Fibroblast of the conjunctiva (primary cell): ENCODE results near the gene RAB3C.

Source experiments
- DNase-seq: peaks from one replicate; pipeline ENCODE4 v3.0.0-alpha.2; 2010; ENCODE audit warnings: low read depth

Gene RAB3C

GRCh38 chr5:58885260-58885659, 302.4 kb downstream of the RAB3C start:
- no peak for DNase-seq

GRCh38 chr5:58886315-58887207, 303.7 kb downstream of the RAB3C start:
- peak; percentile 54 for DNase-seq

- no peak for DNase-seq
Measured at GRCh38 chr5:58887311-58887710, 304.4 kb downstream of the RAB3C start.

GRCh38 chr5:58887721-58888409, 305.0 kb downstream of the RAB3C start:
- DNase-seq: no peak

DNA sequence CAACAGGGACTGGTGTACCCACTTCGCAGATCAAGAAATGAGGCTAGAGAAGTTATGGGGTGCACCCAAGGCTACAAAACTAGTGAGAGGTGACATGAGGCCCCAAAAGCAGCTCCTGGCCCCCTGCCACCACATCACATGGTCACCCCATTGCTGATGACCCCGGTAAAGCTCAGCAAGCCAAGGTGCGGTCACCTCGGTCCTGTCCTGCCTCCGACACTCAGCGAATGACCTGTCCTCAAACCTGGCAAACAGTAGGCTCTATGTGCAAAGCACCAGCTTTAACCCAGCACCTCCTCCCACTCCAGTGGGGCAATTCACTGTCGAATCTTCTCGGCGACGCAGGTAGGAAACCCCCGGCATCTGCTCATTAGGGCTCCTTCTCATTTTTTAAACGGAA, 307.4 kb downstream of the RAB3C start:
- DNase-seq: no peak

DNA sequence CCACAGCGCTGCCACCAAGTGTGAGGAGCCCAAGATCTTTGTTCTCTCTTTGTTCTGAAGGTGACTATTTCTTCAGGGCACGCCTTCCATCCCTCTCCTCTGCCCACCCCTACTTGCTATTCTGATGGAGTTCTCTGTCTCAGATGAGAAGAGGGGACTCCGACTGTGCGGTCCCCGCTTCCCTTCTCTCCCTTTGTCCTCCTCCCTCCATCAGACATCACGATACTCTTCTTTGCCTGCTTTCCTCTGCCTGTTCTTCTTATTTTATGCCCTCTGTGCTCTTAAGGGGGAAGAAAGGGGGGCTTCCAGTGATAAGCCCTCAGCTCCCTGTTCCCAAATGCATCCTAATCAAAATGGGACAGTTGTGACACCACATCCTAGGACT, 307.8 kb downstream of the RAB3C start:
- DNase-seq: no peak

DNA sequence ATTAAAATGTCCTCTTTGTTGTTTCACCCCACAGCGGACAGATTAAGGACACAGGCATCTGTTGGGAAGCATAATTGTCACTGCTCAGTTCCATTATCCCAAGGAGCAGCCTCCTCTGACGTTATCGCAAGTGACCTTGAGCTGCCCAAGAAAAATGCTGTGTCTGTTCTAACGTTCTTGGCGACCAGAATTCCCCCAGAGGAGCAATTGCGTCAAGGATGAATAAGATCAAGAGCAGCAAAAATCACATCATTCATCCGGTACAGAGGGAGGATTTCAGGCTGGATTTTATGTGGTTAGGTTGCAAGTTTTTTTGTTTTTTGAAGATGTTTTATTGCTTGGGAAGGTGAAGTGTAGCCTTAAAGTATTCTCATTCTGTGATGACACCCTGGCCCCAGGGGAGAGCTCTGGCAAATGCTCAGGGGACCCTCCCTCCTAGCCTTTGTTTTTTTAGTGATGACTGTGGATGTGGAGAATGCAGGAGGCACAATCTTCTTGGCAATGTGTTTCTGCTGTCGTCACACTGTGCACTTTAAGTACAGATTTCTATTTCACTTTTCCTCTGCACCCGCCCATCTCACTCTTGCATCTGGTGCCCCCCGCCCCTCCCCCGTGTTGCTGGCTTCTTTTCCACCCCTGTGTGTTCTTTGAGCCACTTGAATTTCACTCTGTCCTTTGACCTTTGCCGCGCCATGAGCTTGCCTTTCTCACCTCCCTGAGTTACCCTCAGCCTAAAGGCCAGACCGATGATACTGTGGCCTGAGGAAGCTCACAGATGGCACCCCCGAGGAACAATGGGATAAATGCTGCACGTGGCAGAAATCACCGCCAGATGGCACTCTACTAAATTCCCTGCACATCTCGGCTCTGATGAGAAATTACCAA, 308.5 kb downstream of the RAB3C start:
- peak; percentile 82 for DNase-seq

GRCh38 chr5:58891971-58892343, 309.1 kb downstream of the RAB3C start:
- no peak for DNase-seq

- DNase-seq: no peak
Measured at GRCh38 chr5:58893551-58893950, 310.7 kb downstream of the RAB3C start.

- no peak for DNase-seq
Measured at GRCh38 chr5:58898006-58898405, 315.1 kb downstream of the RAB3C start.

- DNase-seq: no peak
Measured at GRCh38 chr5:58898538-58898937, 315.7 kb downstream of the RAB3C start.

DNA sequence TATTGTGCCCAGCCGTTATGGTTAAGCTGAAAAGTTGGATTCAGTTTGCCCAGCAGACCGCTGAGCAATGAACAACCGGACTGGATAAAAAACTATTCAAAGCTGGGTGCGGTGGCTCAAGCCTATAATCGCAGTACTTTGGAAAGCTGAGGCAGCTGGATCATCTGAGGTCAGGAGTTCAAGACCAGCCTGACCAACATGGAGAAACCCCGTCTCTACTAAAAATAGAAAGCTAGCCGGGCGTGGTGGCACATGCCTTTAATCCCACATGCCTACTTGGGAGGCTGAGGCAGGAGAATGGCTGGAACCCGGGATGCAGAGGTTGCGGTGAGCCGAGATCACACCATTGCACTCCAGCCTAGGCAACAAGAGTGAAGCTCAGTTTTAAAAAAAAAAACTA, 318.4 kb downstream of the RAB3C start:
- DNase-seq: no peak

GRCh38 chr5:58902305-58902704, 319.4 kb downstream of the RAB3C start:
- no peak for DNase-seq

DNA sequence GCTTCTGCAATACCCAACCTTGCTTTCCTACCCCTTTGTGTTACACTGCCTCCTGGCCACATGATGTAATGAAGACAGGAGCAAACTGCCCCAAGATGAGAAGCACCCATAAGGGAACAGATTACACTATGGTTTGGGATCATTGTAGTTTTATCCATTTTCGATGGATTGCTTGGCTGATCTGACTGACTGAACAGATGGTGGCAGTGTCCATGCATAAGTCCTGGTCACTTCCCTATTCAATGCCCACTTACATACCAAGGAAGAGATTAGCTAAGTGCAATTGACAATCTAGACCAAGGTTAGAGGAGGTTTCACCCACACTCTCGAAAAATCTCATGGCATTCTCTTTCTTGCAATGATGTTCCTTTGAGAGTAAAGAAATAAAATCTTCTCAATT, 319.9 kb downstream of the RAB3C start:
- no peak for DNase-seq

DNA sequence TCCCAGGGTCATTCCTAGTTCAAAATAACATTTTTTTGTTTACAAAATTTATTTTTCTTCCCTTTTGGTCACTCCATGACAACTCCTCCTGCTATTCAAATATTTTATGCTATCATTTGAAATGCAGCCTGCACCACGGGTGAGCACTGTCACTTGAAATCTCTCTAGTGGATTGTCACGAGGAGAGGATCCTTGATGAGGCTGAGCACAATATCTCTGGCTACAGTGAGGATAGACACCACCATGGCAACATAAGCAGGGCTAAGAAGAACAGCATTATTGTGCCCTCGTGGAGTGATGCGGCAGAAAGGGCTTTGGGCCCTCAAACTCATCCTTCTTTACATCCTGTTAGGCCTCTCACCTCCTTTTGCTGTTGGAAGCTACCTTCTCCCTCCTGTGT, 321.9 kb downstream of the RAB3C start:
- DNase-seq: no peak

GRCh38 chr5:58905944-58906343, 323.1 kb downstream of the RAB3C start:
- no peak for DNase-seq
